ENCODE data around the gene RBP2.

Gene RBP2

GRCh38 chr3:139448104-139448503, 28.2 kb downstream of the RBP2 start:
- H3K4me3 ChIP-seq (ENCODE audit: low read depth, low read length), result no peak overlapping the region
- DNase-seq (ENCODE audit: low read depth), result no peak
- TF ChIP-seq CTCF (IDR thresholded peaks at IDR 0.05; ENCODE audit: low read depth, low read length, missing control alignments), result no peak

- TF ChIP-seq CTCF (IDR thresholded peaks at IDR 0.05; ENCODE audit: low read depth, low read length, missing control alignments), result no peak
- H3K4me3 ChIP-seq (ENCODE audit: low read depth, low read length), result no peak overlapping the region
- DNase-seq (ENCODE audit: low read depth), result no peak
Measured at GRCh38 chr3:139447486-139447885, 28.8 kb downstream of the RBP2 start.

- H3K4me3 ChIP-seq (ENCODE audit: low read depth, low read length), result no peak overlapping the region
- no peak for DNase-seq (ENCODE audit: low read depth)
- TF ChIP-seq CTCF (IDR thresholded peaks at IDR 0.05; ENCODE audit: low read depth, low read length, missing control alignments), result no peak
Measured at GRCh38 chr3:139444446-139444845, 31.9 kb downstream of the RBP2 start.

GRCh38 chr3:139443186-139443585, 33.1 kb downstream of the RBP2 start:
- TF ChIP-seq CTCF (IDR thresholded peaks at IDR 0.05; ENCODE audit: low read depth, low read length, missing control alignments), result no peak
- DNase-seq (ENCODE audit: low read depth), result no peak
- H3K4me3 ChIP-seq (ENCODE audit: low read depth, low read length), result no peak overlapping the region

GRCh38 chr3:139441656-139442055, 34.7 kb downstream of the RBP2 start:
- no peak for DNase-seq (ENCODE audit: low read depth)
- no peak overlapping the region for H3K4me3 ChIP-seq (ENCODE audit: low read depth, low read length)
- no peak for TF ChIP-seq CTCF (IDR thresholded peaks at IDR 0.05; ENCODE audit: low read depth, low read length, missing control alignments)

- TF ChIP-seq CTCF (IDR thresholded peaks at IDR 0.05; ENCODE audit: low read depth, low read length, missing control alignments), result no peak
- no peak overlapping the region for H3K4me3 ChIP-seq (ENCODE audit: low read depth, low read length)
- DNase-seq (ENCODE audit: low read depth), result no peak
Measured at GRCh38 chr3:139440639-139441556, 35.4 kb downstream of the RBP2 start.

GRCh38 chr3:139439278-139439677, 37.0 kb downstream of the RBP2 start:
- H3K4me3 ChIP-seq (ENCODE audit: low read depth, low read length), result no peak overlapping the region
- TF ChIP-seq CTCF (IDR thresholded peaks at IDR 0.05; ENCODE audit: low read depth, low read length, missing control alignments), result no peak
- no peak for DNase-seq (ENCODE audit: low read depth)

All from GM12864 (cell line).